HG02759 (cell line): ENCODE data around the gene DEFB128.

Experiments used
- ATAC-seq: cut with Tn5 transposase; IDR thresholded peaks from one replicate; pipeline ENCODE4 v1.9.1; 2021; ENCODE audit warnings: mild to moderate bottlenecking, moderate library complexity; ENCODE audit not compliant: unreplicated experiment

Gene DEFB128

GRCh38 chr20:157154-157553, 32.4 kb downstream of the DEFB128 start, which contains the start of gene DEFB127:
TSS of gene DEFB127 (plus strand) at chr20:157454. CDS start at chr20:157545, 91 bp downstream.
- no peak for ATAC-seq

GRCh38 chr20:152131-152530, 37.4 kb downstream of the DEFB128 start:
- ATAC-seq = no peak

GRCh38 chr20:145877-146276, 43.6 kb downstream of the DEFB128 start:
- no peak for ATAC-seq

- no peak for ATAC-seq
Observed at GRCh38 chr20:142290-142689, 47.2 kb downstream of the DEFB128 start, which contains the start of gene DEFB126. TSS of gene DEFB126 (plus strand) at chr20:142590. CDS start at chr20:142629, 39 bp downstream.
